TTC549 (cell line): ENCODE data around the gene PGAM1.
"Not testable (repeated sequence)": the region's sequence is repeated elsewhere in the genome, so short reads cannot be mapped to it uniquely, and the experiment has no call there.

Experiments
- FAIRE-seq: peaks from 2 replicates; lab custom pipeline; 2012; peaks lifted over from hg19 to GRCh38; lab: Jason Lieb, UNC

The PGAM1 gene

GRCh38 chr10:97459111-97459510 lies 33.1 kb downstream of the PGAM1 start:
- no peak for FAIRE-seq

GRCh38 chr10:97459933-97460332 lies 33.9 kb downstream of the PGAM1 start:
- no peak for FAIRE-seq

- FAIRE-seq: no peak
Measured at GRCh38 chr10:97462309-97462708, 36.3 kb downstream of the PGAM1 start.

- no peak for FAIRE-seq
Measured at GRCh38 chr10:97463363-97464132, 37.6 kb downstream of the PGAM1 start.

DNA sequence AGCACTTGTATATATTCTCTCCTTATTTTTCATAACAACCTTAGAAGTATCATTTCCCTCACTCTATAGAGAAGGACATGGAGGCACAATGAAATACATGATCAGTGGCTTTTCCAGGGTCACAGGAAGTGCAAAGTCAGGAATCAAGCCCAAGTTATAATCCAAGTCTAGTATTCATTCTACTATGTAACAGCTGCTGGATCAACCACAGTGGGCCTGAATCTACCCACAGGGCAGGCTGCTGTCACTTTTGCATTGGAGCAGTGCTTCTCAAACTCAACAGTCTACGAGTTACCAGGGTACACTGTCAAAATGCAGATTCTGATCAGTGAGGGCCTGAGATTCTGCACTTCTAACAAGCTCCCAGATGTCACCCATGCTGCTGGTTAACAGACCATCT lies 38.2 kb downstream of the PGAM1 start:
- FAIRE-seq: no peak

DNA sequence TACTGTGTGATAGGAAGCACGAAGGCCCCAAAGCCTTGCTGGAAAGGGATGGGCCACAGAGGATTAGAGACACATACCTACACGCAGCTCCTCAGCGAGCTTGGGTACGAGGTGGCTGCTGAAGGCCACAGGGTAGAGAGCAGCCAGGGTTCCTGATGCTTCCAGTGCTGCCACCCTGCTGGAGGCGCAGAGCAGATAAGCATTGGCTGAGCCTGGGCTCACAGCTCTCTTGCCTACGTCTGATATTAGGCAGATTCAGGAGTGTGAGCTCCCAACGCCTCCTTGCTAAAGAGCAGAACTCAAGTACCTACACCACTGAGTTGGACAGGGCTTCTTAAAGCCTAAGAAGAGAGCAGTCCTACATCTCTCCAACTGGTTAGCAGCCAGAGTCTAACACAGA lies 40.0 kb downstream of the PGAM1 start:
- no peak for FAIRE-seq

DNA sequence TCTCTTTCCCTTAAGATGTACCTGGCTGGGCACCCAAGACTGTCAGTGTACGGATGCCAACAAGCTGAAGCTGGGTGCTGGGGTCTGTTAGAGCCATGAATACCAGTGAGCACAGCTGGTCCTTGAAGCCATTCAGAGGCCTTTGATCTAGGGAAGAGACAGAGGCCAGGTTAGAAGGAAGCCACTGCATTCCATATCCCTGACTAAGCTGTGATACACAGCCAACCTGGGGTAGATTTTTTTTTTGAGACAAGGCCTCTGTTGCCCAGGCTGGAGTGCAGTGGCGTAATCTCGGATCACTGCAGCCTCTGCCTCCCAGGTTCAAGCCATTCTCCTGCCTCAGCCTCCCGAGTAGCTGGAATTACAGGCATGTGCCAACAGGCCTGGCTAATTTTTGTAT lies 40.8 kb downstream of the PGAM1 start:
- FAIRE-seq: no peak

DNA sequence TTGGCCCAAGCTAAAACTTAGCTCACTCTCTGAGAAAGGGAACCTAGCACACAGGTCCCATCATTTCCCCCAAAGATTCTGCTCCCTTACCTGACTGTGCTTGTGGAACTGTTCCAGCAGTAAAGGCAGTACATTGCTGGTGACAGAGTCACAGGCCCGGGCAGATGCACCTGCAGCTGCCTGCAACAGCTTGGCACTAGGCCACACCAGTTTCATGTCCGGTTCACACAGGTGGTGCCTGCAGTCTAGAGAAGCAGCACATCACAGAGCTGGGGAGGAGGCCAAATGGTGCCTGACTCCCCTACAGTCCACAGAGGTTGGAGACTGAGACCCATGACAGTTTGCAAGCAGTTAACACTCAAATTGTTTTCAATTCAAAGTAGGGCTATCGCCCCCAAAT lies 42.2 kb downstream of the PGAM1 start:
- no peak for FAIRE-seq

DNA sequence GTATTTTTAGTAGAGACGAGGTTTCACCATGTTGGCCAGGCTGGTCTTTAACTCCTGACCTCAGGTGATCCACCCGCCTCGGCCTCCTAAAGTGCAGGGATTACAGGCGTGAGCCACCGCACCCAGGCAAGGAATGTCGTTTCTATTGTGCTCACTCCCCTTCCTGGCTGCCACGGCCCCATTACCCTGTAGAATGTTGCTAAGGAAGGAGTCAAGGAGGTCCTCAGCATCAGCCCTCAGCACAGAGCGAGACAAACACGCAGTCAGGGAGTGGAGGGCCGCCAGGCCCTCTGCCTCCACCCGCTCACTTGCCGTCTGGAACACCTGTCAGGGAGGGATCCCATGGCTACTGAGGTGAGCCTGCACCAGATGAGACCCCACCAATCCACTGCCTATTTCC lies 42.8 kb downstream of the PGAM1 start:
- not testable (repeated sequence) for FAIRE-seq

GRCh38 chr10:97474918-97475317 lies 48.9 kb downstream of the PGAM1 start:
- FAIRE-seq: no peak

- FAIRE-seq: no peak
Measured at GRCh38 chr10:97475936-97476594, 50.1 kb downstream of the PGAM1 start.

GRCh38 chr10:97479410-97479809 lies 53.4 kb downstream of the PGAM1 start:
- not testable (repeated sequence) for FAIRE-seq

DNA sequence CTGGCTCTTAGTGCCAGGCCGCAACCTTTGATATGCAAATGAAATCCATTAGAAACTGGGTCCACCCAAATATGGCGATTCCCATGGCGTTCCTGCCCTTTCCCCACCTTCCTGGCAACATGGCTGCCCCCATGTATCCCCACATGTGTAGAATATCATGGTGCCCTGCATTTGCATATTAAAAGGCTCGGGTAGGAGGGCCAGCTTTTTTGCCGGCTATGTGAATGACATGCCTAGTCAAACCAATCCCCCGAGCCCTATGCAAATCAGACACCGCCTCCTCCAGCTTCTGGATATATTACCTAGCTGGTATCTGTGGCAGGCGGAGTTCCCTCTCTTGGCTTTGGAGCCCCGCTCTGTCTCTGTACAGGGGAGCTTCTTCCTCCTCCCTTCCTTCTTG lies 53.9 kb downstream of the PGAM1 start:
- no peak for FAIRE-seq

- no peak for FAIRE-seq
Measured at GRCh38 chr10:97481071-97481470, 55.1 kb downstream of the PGAM1 start.

DNA sequence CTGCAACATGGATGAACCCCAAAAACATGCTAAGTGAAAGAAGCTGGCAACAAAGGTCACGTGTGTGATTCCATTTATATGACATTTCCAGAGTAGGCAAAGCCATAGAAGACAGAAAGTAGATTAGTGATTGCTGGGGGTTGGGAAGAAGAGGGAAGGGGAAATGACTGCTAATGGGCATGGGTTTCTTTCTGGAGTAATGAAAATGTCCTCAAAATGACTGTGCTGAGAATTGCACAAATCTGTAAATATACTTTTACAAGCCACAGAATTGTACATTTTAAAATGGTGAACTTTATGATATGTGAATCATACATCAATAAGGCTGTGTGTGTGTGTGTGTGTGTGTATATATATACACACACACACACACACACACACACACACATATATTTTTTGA lies 56.4 kb downstream of the PGAM1 start:
- FAIRE-seq: no peak
